Mesodermal cell (in vitro differentiated cells): ENCODE measurements around the gene TAF1B.

Experiments
- H3K27ac ChIP-seq: 2 replicates; pipeline ENCODE4 v1.7.0; 2013; ENCODE audit warnings: mild to moderate bottlenecking, low read depth, low read length, moderate library complexity; ENCODE audit not compliant: severe bottlenecking
- H3K36me3 ChIP-seq: 2 replicates; pipeline ENCODE4 v1.7.1; 2013; ENCODE audit warnings: mild to moderate bottlenecking, low read length, moderate library complexity; ENCODE audit not compliant: control insufficient read depth, insufficient read depth
- H3K4me1 ChIP-seq: one replicate; pipeline ENCODE4 v1.7.1; 2013; ENCODE audit warnings: mild to moderate bottlenecking, low read length; ENCODE audit not compliant: insufficient read depth, control insufficient read depth, poor library complexity, severe bottlenecking
- H3K4me3 ChIP-seq: 2 replicates; pipeline ENCODE4 v1.7.0; 2013; ENCODE audit warnings: low read length, control low read depth, mild to moderate bottlenecking; ENCODE audit not compliant: insufficient read depth, poor library complexity, severe bottlenecking; ENCODE audit errors: extremely low read depth
- H3K9me3 ChIP-seq: 2 replicates; pipeline ENCODE4 v1.7.1; 2013; ENCODE audit warnings: mild to moderate bottlenecking, low read length, moderate library complexity; ENCODE audit not compliant: control insufficient read depth
- WGBS, 2 experiments: methylation state at CpG; one replicate each; pipeline ENCODE4 v1.1.5; 2013; ENCODE audit warnings: missing lambda C conversion rate in 2 of 2; ENCODE audit not compliant: insufficient coverage in 2 of 2; 5-methylcytosine and 5-hydroxymethylcytosine counted together

Gene TAF1B

GRCh38 chr2:9968553-9969497, 125.6 kb downstream of the TAF1B start:
- Histone ChIP-seq H3K27ac (no peak overlapping the region), H3K4me3 (no peak overlapping the region), H3K9me3 (no peaks in the 10 kb centered on the region), H3K4me1 (peaks cover 22% of the 10 kb centered on the region), H3K36me3 (no peaks in the 10 kb centered on the region)
- WGBS, 2 experiments: 82 to 90% methylated on average over 6 to 9 of the region's 10 CpGs

- Histone ChIP-seq H3K4me3 (no peak overlapping the region), H3K27ac (no peak overlapping the region)
- 92 to 94% methylated on average over 8 to 10 of the region's 12 CpGs for WGBS, 2 experiments
These were observed 127.1 kb downstream of the TAF1B start for GRCh38 chr2:9970200-9971044.

GRCh38 chr2:9971105-9971818, 128.0 kb downstream of the TAF1B start:
- 92 to 95% methylated on average over 5 of the region's 9 CpGs for WGBS, 2 experiments
- Histone ChIP-seq H3K36me3 (no peaks in the 10 kb centered on the region), H3K9me3 (no peaks in the 10 kb centered on the region), H3K4me1 (peaks cover 31% of the 10 kb centered on the region), H3K27ac (no peak overlapping the region), H3K4me3 (no peak overlapping the region)

More at GRCh38 chr2:9970200-9971044, 127.1 kb downstream of the TAF1B start:
- Histone ChIP-seq H3K9me3 (no peaks in the 10 kb centered on the region), H3K36me3 (no peaks in the 10 kb centered on the region), H3K4me1 (peaks cover 27% of the 10 kb centered on the region)

GRCh38 chr2:9971890-9972289, 128.6 kb downstream of the TAF1B start:
- Histone ChIP-seq H3K9me3 (no peaks in the 10 kb centered on the region), H3K27ac (no peak overlapping the region), H3K4me3 (no peak overlapping the region), H3K36me3 (no peaks in the 10 kb centered on the region), H3K4me1 (peaks cover 31% of the 10 kb centered on the region)
- WGBS, 2 experiments: 94 to 99% methylated on average over 5 to 6 of the region's 6 CpGs

GRCh38 chr2:9972621-9973479, 129.6 kb downstream of the TAF1B start:
- H3K4me1 ChIP-seq: peaks cover 31% of the 10 kb centered on the region
- H3K27ac ChIP-seq: no peak overlapping the region
- no peak overlapping the region for H3K4me3 ChIP-seq
- 86 to 95% methylated on average over 6 to 8 of the region's 13 CpGs for WGBS, 2 experiments
- no peaks in the 10 kb centered on the region for H3K36me3 ChIP-seq
- H3K9me3 ChIP-seq: no peaks in the 10 kb centered on the region

- peaks cover 31% of the 10 kb centered on the region for H3K4me1 ChIP-seq
- no peaks in the 10 kb centered on the region for H3K36me3 ChIP-seq
- no peak overlapping the region for H3K4me3 ChIP-seq
- H3K27ac ChIP-seq: no peak overlapping the region
- H3K9me3 ChIP-seq: no peaks in the 10 kb centered on the region
- WGBS, 2 experiments: 86 to 94% methylated on average over 3 to 5 of the region's 6 CpGs
These were observed 130.4 kb downstream of the TAF1B start for GRCh38 chr2:9973690-9974089.

- no peaks in the 10 kb centered on the region for H3K36me3 ChIP-seq
- 93 to 100% methylated on average over 3 of the region's 4 CpGs for WGBS, 2 experiments
- H3K27ac ChIP-seq: no peak overlapping the region
- no peaks in the 10 kb centered on the region for H3K9me3 ChIP-seq
- no peak overlapping the region for H3K4me3 ChIP-seq
- peaks cover 31% of the 10 kb centered on the region for H3K4me1 ChIP-seq
These were observed 131.1 kb downstream of the TAF1B start for GRCh38 chr2:9974343-9974742.

- no peak overlapping the region for H3K27ac ChIP-seq
- no peaks in the 10 kb centered on the region for H3K9me3 ChIP-seq
- WGBS, 2 experiments: 85% methylated on average over 7 to 8 of the region's 10 CpGs
- peaks cover 31% of the 10 kb centered on the region for H3K4me1 ChIP-seq
- H3K4me3 ChIP-seq: no peak overlapping the region
- no peaks in the 10 kb centered on the region for H3K36me3 ChIP-seq
These were observed 132.1 kb downstream of the TAF1B start for GRCh38 chr2:9975328-9975727.

- WGBS, 2 experiments: 89 to 97% methylated on average over 6 to 8 of the region's 9 CpGs
- Histone ChIP-seq H3K4me3 (no peak overlapping the region), H3K36me3 (no peaks in the 10 kb centered on the region), H3K9me3 (no peaks in the 10 kb centered on the region), H3K4me1 (peaks cover 26% of the 10 kb centered on the region), H3K27ac (no peak overlapping the region)
These were observed 132.7 kb downstream of the TAF1B start for GRCh38 chr2:9975805-9976447.
